T-helper 22 cell (primary cell): ENCODE results near the gene PHLDB2.

ENCODE experiments used
- DNase-seq: peaks from one replicate; pipeline ENCODE4 v3.0.0-alpha.2; 2020; ENCODE audit warnings: low read depth

Gene PHLDB2

GRCh38 chr3:111999484-112000324 lies 140.6 kb downstream of the PHLDB2 start:
- DNase-seq, result no peak

- DNase-seq, result no peak
Measured at GRCh38 chr3:112000367-112000771, 141.3 kb downstream of the PHLDB2 start.

- no peak for DNase-seq
Measured at GRCh38 chr3:112000966-112001365, 141.9 kb downstream of the PHLDB2 start.

- DNase-seq, result no peak
Measured at GRCh38 chr3:112001526-112001925, 142.5 kb downstream of the PHLDB2 start.

- DNase-seq, result no peak
Measured at GRCh38 chr3:112002096-112002971, 143.3 kb downstream of the PHLDB2 start.

GRCh38 chr3:112003321-112004080 lies 144.4 kb downstream of the PHLDB2 start:
- no peak for DNase-seq

GRCh38 chr3:112004187-112004586 lies 145.1 kb downstream of the PHLDB2 start:
- DNase-seq, result no peak

- DNase-seq, result no peak
Measured at GRCh38 chr3:112004669-112005068, 145.6 kb downstream of the PHLDB2 start.

GRCh38 chr3:112005091-112005672 lies 146.1 kb downstream of the PHLDB2 start:
- no peak for DNase-seq

- DNase-seq, result no peak
Measured at GRCh38 chr3:112007633-112008032, 148.6 kb downstream of the PHLDB2 start.

GRCh38 chr3:112009670-112010069 lies 150.6 kb downstream of the PHLDB2 start:
- DNase-seq, result no peak

- no peak for DNase-seq
Measured at GRCh38 chr3:112010636-112011035, 151.6 kb downstream of the PHLDB2 start.

- no peak for DNase-seq
Measured at GRCh38 chr3:112011376-112011940, 152.4 kb downstream of the PHLDB2 start.

GRCh38 chr3:112012205-112012992 lies 153.3 kb downstream of the PHLDB2 start:
- DNase-seq, result no peak

GRCh38 chr3:112013058-112013783 lies 154.2 kb downstream of the PHLDB2 start:
- no peak for DNase-seq

GRCh38 chr3:112013784-112014143 lies 154.7 kb downstream of the PHLDB2 start:
- DNase-seq, result no peak

- no peak for DNase-seq
Measured at GRCh38 chr3:112017091-112017490, 158.0 kb downstream of the PHLDB2 start.

GRCh38 chr3:112018712-112019111 lies 159.6 kb downstream of the PHLDB2 start:
- no peak for DNase-seq

GRCh38 chr3:112019716-112020115 lies 160.7 kb downstream of the PHLDB2 start:
- DNase-seq, result no peak

GRCh38 chr3:112020674-112021085 lies 161.6 kb downstream of the PHLDB2 start:
- DNase-seq, result no peak
